ENCODE results near the gene OTOF.

OTOF gene

DNA sequence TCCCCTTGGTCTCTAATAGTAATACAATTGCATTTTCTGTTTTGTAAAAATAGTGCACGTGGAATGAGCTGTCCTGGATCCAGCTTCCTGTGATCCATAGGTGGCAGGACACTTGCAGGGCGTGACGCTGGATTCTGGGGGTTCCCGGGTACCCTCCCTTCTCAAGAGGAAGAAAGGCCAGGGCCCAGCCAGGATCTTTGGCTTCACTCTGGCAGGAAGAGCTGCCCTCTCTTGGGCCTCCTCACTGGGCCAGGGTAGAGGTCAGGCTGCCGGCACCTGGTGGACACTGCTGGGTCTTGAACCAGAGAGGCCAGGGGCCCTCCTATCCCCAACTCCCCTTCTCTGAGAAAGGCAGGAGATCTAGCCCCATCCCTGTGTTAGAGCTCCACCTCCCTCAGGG lies 37.8 kb upstream of the OTOF start:
- peaks cover 17% of the 10 kb centered on the region for H3K27me3 Mint-ChIP-seq (ENCODE audit: low read depth)
- H3K27ac Mint-ChIP-seq, result no peak overlapping the region
- no peak for TF ChIP-seq CTCF (IDR thresholded peaks at IDR 0.05; ENCODE audit: unreplicated experiment in 3 of 3)
- H3K9me3 Mint-ChIP-seq, result no peaks in the 10 kb centered on the region
- no peaks in the 10 kb centered on the region for H3K4me1 Mint-ChIP-seq
- no peak overlapping the region for H3K4me3 Mint-ChIP-seq
- no peaks in the 10 kb centered on the region for H3K36me3 Mint-ChIP-seq (ENCODE audit: low read depth)

DNA sequence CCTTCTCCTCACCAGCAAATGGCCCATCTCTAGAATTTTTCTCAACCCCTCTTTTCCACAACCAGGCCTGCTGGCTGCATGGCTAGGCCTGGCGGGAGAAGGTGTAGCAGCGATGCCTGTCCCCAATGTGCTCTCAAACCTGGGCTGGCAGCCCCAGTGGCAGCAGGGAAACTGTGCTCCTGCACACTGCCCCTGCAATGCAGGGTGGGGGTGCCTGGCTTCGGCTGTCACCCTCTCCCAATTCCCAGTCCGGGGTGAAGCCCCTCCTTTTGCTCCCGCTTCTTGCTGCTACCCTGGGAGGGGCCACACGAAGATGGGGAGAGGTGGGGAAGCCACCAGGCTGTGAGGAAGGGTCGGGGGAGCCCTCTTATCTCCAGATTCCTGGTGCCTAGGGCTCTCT lies 36.1 kb upstream of the OTOF start:
- no peaks in the 10 kb centered on the region for H3K36me3 Mint-ChIP-seq (ENCODE audit: low read depth)
- H3K27me3 Mint-ChIP-seq (ENCODE audit: low read depth), result peaks cover 19% of the 10 kb centered on the region
- no peaks in the 10 kb centered on the region for H3K4me1 Mint-ChIP-seq
- TF ChIP-seq CTCF (IDR thresholded peaks at IDR 0.05; ENCODE audit: unreplicated experiment in 3 of 3), result no peak
- no peak overlapping the region for H3K4me3 Mint-ChIP-seq
- H3K9me3 Mint-ChIP-seq, result no peaks in the 10 kb centered on the region
- H3K27ac Mint-ChIP-seq, result no peak overlapping the region

DNA sequence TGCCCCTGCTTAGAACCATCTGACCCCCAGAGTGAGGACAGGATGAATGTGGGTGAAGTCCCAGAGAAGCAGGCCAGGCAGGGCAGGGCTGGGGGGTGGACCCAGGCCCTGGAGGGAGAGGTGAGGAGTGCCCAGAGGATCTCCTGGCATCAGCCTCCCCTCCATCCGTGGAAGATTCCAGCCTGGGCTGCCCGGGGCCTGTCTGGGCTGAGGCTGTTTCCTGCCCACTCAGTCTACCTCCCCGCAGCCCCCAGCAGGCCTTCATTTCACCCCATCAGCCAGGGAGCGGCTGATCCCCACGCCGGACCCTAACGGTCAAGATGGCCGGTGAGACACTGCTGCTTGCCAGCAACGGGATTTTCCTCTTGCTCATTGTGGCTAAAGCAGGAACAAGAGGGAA lies 35.3 kb upstream of the OTOF start:
- no peaks in the 10 kb centered on the region for H3K4me1 Mint-ChIP-seq
- no peak overlapping the region for H3K27ac Mint-ChIP-seq
- H3K36me3 Mint-ChIP-seq (ENCODE audit: low read depth), result no peaks in the 10 kb centered on the region
- H3K9me3 Mint-ChIP-seq, result no peaks in the 10 kb centered on the region
- TF ChIP-seq CTCF (IDR thresholded peaks at IDR 0.05; ENCODE audit: unreplicated experiment in 3 of 3), result no peak
- no peak overlapping the region for H3K4me3 Mint-ChIP-seq
- H3K27me3 Mint-ChIP-seq (ENCODE audit: low read depth), result peaks cover 22% of the 10 kb centered on the region

DNA sequence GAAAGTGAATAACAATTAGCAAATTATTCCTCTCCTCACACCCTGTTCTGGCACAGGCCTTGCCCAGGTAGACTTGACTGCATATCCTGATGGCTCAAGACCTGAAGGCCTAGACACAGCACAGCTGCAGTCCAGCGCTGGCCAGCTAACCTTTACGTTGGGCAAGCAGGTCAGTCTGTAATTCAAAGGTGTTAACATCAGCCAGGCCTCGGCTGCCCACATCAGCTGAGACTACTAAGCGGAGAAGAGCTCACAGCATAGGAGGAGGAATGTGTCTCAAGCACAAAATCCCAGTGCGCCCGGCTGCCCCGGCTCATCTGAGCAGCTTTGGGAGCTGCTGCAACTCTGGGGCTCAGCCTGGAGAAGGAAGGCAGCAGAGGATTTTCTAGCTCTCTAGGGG lies 33.5 kb upstream of the OTOF start:
- no peaks in the 10 kb centered on the region for H3K9me3 Mint-ChIP-seq
- no peaks in the 10 kb centered on the region for H3K36me3 Mint-ChIP-seq (ENCODE audit: low read depth)
- no peak overlapping the region for H3K4me3 Mint-ChIP-seq
- no peak overlapping the region for H3K27ac Mint-ChIP-seq
- no peak for TF ChIP-seq CTCF (IDR thresholded peaks at IDR 0.05; ENCODE audit: unreplicated experiment in 3 of 3)
- no peaks in the 10 kb centered on the region for H3K4me1 Mint-ChIP-seq
- H3K27me3 Mint-ChIP-seq (ENCODE audit: low read depth), result peaks cover 19% of the 10 kb centered on the region

DNA sequence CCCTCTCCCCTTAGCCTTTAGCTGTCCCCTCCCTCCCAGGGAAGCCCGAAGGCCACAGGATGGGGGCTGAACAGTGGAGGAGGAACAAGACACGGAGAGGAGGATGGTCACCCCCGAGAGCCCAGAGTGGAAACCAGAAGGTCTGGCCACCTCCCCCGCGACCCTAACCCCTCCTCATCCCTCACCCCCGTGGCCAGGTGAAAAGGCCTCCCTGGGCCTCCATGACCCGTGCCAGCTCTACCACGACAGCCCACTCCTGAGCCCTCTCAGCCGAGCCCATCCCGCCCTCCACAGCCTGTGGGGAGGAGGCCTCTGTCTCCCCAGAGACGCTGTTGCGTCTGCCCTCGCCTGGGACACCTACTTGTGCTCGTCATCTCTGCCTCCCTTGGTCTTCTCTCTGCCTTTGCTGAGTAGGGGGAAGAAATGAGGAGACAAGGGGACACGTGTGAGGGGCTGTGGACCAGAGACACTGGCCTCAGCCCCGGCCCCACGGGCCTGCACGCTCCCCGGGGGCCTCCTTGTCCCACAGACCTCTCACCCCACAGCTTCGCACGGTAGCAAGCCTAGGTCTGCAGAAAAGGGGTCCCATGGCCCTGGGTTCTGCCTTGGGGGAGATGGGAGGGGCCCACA lies 32.5 kb upstream of the OTOF start:
- Mint-ChIP-seq H3K9me3 (no peaks in the 10 kb centered on the region), H3K4me3 (no peak overlapping the region), H3K36me3 (ENCODE audit: low read depth) (no peaks in the 10 kb centered on the region), H3K4me1 (no peaks in the 10 kb centered on the region), H3K27ac (no peak overlapping the region), H3K27me3 (ENCODE audit: low read depth) (peaks cover 19% of the 10 kb centered on the region)
- no peak for TF ChIP-seq CTCF (IDR thresholded peaks at IDR 0.05; ENCODE audit: unreplicated experiment in 3 of 3)

- H3K4me3 Mint-ChIP-seq, result no peak overlapping the region
- TF ChIP-seq CTCF (IDR thresholded peaks at IDR 0.05; ENCODE audit: unreplicated experiment in 3 of 3), result no peak
- H3K27ac Mint-ChIP-seq, result no peak overlapping the region
- peaks cover 25% of the 10 kb centered on the region for H3K27me3 Mint-ChIP-seq (ENCODE audit: low read depth)
- no peaks in the 10 kb centered on the region for H3K4me1 Mint-ChIP-seq
- H3K9me3 Mint-ChIP-seq, result no peaks in the 10 kb centered on the region
- H3K36me3 Mint-ChIP-seq (ENCODE audit: low read depth), result no peaks in the 10 kb centered on the region
These were observed 31.2 kb upstream of the OTOF start for GRCh38 chr2:26509141-26509540.
